Skeletal muscle tissue (tissue), 4 donors: ENCODE data around the gene DNAH14. TPM values are rescaled to one million over a fixed set of nuclear protein-coding genes. Genes with fewer than 3 reads are reported as not detected.
"Not testable (repeated sequence)": the region's sequence is repeated elsewhere in the genome, so short reads cannot be mapped to it uniquely, and the experiment has no call there.

Experiments used
- H3K27ac ChIP-seq: one replicate; pipeline ENCODE4 v1.7.0; 2013; ENCODE audit warnings: mild to moderate bottlenecking, low read depth, low read length, inconsistent platforms
- H3K27me3 ChIP-seq, 3 donors: one replicate each; pipeline ENCODE4 v1.7.0; 2013; ENCODE audit warnings: low read length in 3 of 3; ENCODE audit not compliant: control insufficient read depth in 3 of 3, insufficient read depth in 3 of 3
- H3K36me3 ChIP-seq, 3 donors: one replicate each; pipeline ENCODE4 v1.7.0; 2013; ENCODE audit warnings: low read length in 3 of 3; ENCODE audit not compliant: control insufficient read depth in 3 of 3, insufficient read depth in 3 of 3
- H3K4me1 ChIP-seq, 3 donors: one replicate each; pipeline ENCODE4 v1.7.0; 2013; ENCODE audit warnings: low read length in 3 of 3, mild to moderate bottlenecking in 3 of 3; ENCODE audit not compliant: control insufficient read depth in 3 of 3, insufficient read depth in 3 of 3
- H3K4me3 ChIP-seq, 3 donors: one replicate each; pipeline ENCODE4 v1.7.0; 2013; ENCODE audit warnings: low read length in 3 of 3
- H3K9ac ChIP-seq, 3 donors: one replicate each; pipeline ENCODE4 v1.7.0; 2013; ENCODE audit warnings: low read length in 3 of 3, mild to moderate bottlenecking in 3 of 3, moderate library complexity in 2 of 3, low read depth in 1 of 3
- H3K9me3 ChIP-seq, 3 donors: one replicate each; pipeline ENCODE4 v1.7.0; 2013; ENCODE audit warnings: low read length in 3 of 3; ENCODE audit not compliant: control insufficient read depth in 3 of 3
- total RNA-seq: library from RNA; depleted of rRNA; stranded (reverse); fragments of >200 nt; gene quantifications from one replicate; pipeline ENCODE4 v1.2.3, GENCODE V29; 2014
- donor health status: Osteomylitis.

DNAH14 gene
- total RNA-seq, 1 donor from 2014 or later: 12.5 TPM

GRCh38 chr1:225026701-225027100, 97.2 kb downstream of the DNAH14 start:
- no peaks in the 10 kb centered on the region for H3K4me1 ChIP-seq
- no peaks in the 10 kb centered on the region for H3K9me3 ChIP-seq
- H3K4me3 ChIP-seq: no peak overlapping the region
- H3K27me3 ChIP-seq: no peaks in the 10 kb centered on the region
- H3K36me3 ChIP-seq: no peaks in the 10 kb centered on the region
- H3K9ac ChIP-seq: no peak overlapping the region
- H3K27ac ChIP-seq: no peak overlapping the region

GRCh38 chr1:225036441-225036840, 107.0 kb downstream of the DNAH14 start:
- not testable (repeated sequence) for H3K9ac ChIP-seq, H3K4me1 ChIP-seq, H3K27me3 ChIP-seq, H3K36me3 ChIP-seq, H3K27ac ChIP-seq, H3K4me3 ChIP-seq, H3K9me3 ChIP-seq

GRCh38 chr1:225042263-225042662, 112.8 kb downstream of the DNAH14 start:
- no peak overlapping the region for H3K4me3 ChIP-seq

GRCh38 chr1:225044258-225044657, 114.8 kb downstream of the DNAH14 start:
- H3K9me3 ChIP-seq: no peaks in the 10 kb centered on the region
- H3K36me3 ChIP-seq: no peaks in the 10 kb centered on the region
- no peaks in the 10 kb centered on the region for H3K27me3 ChIP-seq
- no peaks in the 10 kb centered on the region for H3K4me1 ChIP-seq
- H3K9ac ChIP-seq: no peak overlapping the region
- no peak overlapping the region for H3K4me3 ChIP-seq
- H3K27ac ChIP-seq: no peak overlapping the region

More at GRCh38 chr1:225042263-225042662, 112.8 kb downstream of the DNAH14 start:
- no peaks in the 10 kb centered on the region for H3K9me3 ChIP-seq
- H3K4me1 ChIP-seq: no peaks in the 10 kb centered on the region
- H3K36me3 ChIP-seq: no peaks in the 10 kb centered on the region
- H3K9ac ChIP-seq: no peak overlapping the region
- H3K27me3 ChIP-seq: no peaks in the 10 kb centered on the region
- no peak overlapping the region for H3K27ac ChIP-seq

- Histone ChIP-seq H3K36me3 (no peaks in the 10 kb centered on the region), H3K9ac (no peak overlapping the region), H3K9me3 (no peaks in the 10 kb centered on the region), H3K27ac (no peak overlapping the region), H3K4me1 (no peaks in the 10 kb centered on the region), H3K4me3 (no peak overlapping the region), H3K27me3 (no peaks in the 10 kb centered on the region)
Measured at GRCh38 chr1:225049594-225049993, 120.1 kb downstream of the DNAH14 start.

DNA sequence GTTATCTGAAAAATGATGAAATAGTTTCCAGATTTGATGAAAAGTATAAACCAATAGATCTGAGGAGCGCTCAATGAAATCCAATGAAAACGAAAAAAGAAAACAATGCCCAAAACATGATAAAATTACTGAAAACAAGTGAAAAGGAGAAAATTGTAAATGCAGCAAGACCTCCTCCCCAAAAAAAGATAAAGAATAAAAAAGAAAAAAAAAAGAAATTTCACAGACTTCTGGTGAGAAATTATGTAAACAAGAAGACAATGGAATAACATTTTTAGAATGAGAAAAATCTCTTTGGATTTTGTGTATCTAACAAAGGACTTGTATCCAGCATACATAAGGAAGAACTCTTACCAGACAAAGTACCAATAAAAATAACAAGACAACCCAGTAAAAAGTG, 134.2 kb downstream of the DNAH14 start:
- Histone ChIP-seq H3K27me3 (no peaks in the 10 kb centered on the region), H3K9me3 (no peaks in the 10 kb centered on the region), H3K36me3 (no peaks in the 10 kb centered on the region), H3K4me1 (no peaks in the 10 kb centered on the region), H3K27ac (no peak overlapping the region), H3K4me3 (no peak overlapping the region), H3K9ac (no peak overlapping the region)

- Histone ChIP-seq H3K9me3 (peaks cover 0 to 3% (median 0%) of the 10 kb centered on the region in 3 donors), H3K27me3 (no peaks in the 10 kb centered on the region), H3K36me3 (no peaks in the 10 kb centered on the region), H3K9ac (no peak overlapping the region), H3K27ac (no peak overlapping the region), H3K4me1 (no peaks in the 10 kb centered on the region), H3K4me3 (no peak overlapping the region)
Measured at GRCh38 chr1:225070972-225071371, 141.5 kb downstream of the DNAH14 start.

DNA sequence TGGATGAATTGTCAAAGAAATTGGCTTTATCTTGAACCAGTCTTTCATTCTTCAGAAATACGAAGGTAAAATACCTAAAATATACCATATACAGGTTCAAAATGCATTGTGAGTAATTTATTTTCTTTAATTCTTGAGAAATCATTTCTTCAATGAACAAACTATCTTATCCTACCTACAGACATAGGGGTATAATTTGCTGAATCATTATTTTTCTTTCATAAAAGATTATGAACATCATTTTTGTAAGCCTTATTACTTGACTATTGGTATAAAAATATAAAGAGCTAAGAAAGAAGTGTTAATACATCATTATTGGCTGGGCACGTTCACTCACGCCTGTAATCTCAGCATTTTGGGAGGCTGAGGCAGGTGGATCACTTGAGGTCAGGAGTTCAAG, 167.7 kb downstream of the DNAH14 start:
- H3K4me3 ChIP-seq: no peak overlapping the region
- no peaks in the 10 kb centered on the region for H3K4me1 ChIP-seq
- H3K9ac ChIP-seq: no peak overlapping the region
- no peaks in the 10 kb centered on the region for H3K36me3 ChIP-seq
- no peak overlapping the region for H3K27ac ChIP-seq
- H3K9me3 ChIP-seq: peaks cover 0 to 3% (median 0%) of the 10 kb centered on the region in 3 donors
- H3K27me3 ChIP-seq: no peaks in the 10 kb centered on the region

GRCh38 chr1:225111000-225111399, 181.5 kb downstream of the DNAH14 start:
- no peak overlapping the region for H3K4me3 ChIP-seq
- no peaks in the 10 kb centered on the region for H3K4me1 ChIP-seq
- no peak overlapping the region for H3K27ac ChIP-seq
- no peaks in the 10 kb centered on the region for H3K27me3 ChIP-seq
- no peaks in the 10 kb centered on the region for H3K9me3 ChIP-seq
- H3K9ac ChIP-seq: no peak overlapping the region
- H3K36me3 ChIP-seq: no peaks in the 10 kb centered on the region

GRCh38 chr1:225113265-225113664, 183.8 kb downstream of the DNAH14 start:
- Histone ChIP-seq H3K36me3 (no peaks in the 10 kb centered on the region), H3K4me1 (no peaks in the 10 kb centered on the region), H3K27ac (no peak overlapping the region), H3K9ac (no peak overlapping the region), H3K4me3 (no peak overlapping the region), H3K9me3 (no peaks in the 10 kb centered on the region), H3K27me3 (no peaks in the 10 kb centered on the region)
